Activated T-helper 1 cell treated with anti-CD3 and anti-CD28 coated beads, Interleukin-2, amount 50 U/mL, for 16 hours (primary cell): Measurements from ENCODE around the gene SF3A2.

ENCODE experiments used
- DNase-seq, 2 donors: peaks; one replicate each; pipeline ENCODE4 v3.0.0-alpha.2; 2020; ENCODE audit warnings: low read depth in 1 of 2, low spot score in 1 of 2

The SF3A2 gene

GRCh38 chr19:2288818-2289713, 52.4 kb downstream of the SF3A2 start:
- no peak for DNase-seq

GRCh38 chr19:2289714-2290435, 53.3 kb downstream of the SF3A2 start:
- DNase-seq, result peak in 1 of 2 donors; percentile 51

DNA sequence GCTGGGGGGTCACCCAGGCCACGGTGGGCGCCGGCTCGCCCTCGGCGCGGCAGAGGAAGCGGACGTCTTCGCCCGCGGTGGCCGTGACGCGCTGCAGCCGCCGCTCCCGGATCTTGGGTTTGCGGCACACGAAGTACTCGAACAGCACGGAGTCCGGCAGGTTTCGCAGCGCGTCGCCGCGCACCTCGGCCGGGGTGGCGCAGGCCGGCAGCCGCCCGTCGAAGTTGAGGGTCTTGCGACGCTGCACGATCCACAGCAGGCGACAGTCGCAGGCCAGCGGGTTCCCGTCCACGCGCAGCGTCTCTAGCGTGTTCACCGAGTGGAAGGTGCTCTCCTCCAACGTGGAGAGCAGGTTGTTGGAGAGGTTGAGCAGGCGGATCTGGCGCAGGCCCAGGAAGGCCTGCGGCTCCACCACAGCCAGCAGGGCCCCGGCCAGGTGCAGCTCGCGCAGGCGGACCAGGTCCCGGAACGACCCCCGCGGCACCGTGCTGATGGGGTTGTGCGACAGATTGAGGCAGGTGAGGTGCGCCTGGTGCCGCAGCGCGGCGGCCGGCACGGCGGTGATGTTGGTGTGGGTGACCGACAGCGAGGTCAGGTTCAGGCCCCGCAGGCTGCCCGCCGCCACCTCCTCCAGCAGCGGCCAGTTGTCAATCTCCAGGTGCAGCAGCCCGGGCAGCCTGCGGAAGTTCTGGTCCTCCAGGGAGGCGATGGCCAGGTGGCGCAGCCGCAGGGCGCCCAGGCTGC, 54.0 kb downstream of the SF3A2 start:
- DNase-seq, result no peak

- no peak for DNase-seq
Measured at GRCh38 chr19:2291185-2291751, 54.6 kb downstream of the SF3A2 start.

DNA sequence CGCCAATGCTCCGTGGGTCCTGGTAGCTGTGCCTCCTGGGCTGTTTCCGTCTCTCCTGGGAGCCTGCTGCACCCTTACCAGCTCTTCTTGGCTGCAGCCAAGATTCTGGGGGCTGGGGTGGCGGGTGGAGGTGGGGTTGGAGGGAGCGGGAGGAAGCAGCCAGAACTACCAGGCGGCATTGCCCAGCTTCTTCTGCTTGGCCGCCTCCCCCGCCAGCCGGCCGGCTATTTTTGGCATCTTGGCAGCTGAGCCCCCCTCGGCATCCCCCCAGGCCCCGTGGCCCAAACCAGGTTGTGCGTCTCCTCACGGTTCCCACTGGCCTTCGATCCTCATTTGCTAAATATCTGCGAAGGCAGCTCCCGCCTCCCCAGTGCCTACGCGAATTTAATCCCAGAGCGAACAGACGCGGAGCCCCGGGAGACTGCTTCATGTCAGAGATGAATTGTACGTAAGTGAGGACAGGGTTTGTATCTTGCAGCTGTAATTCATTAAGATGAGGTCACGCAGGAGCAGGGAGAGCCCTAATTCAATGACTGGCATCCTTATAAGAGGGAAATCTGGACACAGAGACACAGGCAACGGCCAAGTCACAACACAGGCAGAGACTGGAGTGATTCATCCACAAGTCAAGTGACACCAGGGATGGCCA, 58.2 kb downstream of the SF3A2 start:
- no peak for DNase-seq

- no peak for DNase-seq
Measured at GRCh38 chr19:2296141-2296540, 59.5 kb downstream of the SF3A2 start.
